22Rv1 (cell line): ENCODE data around the gene CALCA.

Experiments
- H3K27ac ChIP-seq: fragments of 450-650 bp; 2 replicates; pipeline ENCODE4 v1.5.1; 2017
- ZFX ChIP-seq: fragments of 450-650 bp; IDR thresholded peaks from 2 replicates; pipeline ENCODE4 v1.6.1; 2017; ENCODE audit warnings: antibody characterized with exemption, borderline replicate concordance
- TF ChIP-seq, protein P1 (sequence below): fragments of 450-650 bp; IDR thresholded peaks from 2 replicates; pipeline ENCODE4 v1.5.1; 2017; ENCODE audit warnings: mild to moderate bottlenecking

The CALCA gene

DNA sequence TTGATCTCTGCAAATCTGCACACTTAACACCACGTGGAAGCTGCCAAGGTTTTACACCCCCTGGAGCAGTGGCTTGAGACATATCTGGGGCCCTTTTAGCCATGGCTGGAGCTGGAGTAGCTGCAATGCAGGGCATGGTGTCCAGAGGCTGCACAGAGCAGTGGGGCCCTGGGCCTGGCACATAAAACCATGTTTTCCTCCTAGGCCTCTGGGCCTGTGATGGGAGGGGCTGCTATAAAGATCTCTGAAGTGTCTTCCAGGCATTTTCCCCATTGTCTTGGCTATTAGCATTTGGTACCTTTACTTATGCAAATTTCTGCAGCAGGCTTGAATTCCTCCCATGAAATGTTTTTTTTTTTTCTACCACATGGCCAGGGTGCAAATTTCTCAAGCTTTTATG, 33.2 kb downstream of the CALCA start:
- TF ChIP-seq ZFX = no peak
- H3K27ac ChIP-seq = no peak overlapping the region

GRCh38 chr11:14934641-14935351, 37.4 kb downstream of the CALCA start:
- TF ChIP-seq, protein P1, sequence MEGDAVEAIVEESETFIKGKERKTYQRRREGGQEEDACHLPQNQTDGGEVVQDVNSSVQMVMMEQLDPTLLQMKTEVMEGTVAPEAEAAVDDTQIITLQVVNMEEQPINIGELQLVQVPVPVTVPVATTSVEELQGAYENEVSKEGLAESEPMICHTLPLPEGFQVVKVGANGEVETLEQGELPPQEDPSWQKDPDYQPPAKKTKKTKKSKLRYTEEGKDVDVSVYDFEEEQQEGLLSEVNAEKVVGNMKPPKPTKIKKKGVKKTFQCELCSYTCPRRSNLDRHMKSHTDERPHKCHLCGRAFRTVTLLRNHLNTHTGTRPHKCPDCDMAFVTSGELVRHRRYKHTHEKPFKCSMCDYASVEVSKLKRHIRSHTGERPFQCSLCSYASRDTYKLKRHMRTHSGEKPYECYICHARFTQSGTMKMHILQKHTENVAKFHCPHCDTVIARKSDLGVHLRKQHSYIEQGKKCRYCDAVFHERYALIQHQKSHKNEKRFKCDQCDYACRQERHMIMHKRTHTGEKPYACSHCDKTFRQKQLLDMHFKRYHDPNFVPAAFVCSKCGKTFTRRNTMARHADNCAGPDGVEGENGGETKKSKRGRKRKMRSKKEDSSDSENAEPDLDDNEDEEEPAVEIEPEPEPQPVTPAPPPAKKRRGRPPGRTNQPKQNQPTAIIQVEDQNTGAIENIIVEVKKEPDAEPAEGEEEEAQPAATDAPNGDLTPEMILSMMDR = no peak
- TF ChIP-seq ZFX = no peak
- no peak overlapping the region for H3K27ac ChIP-seq

- H3K27ac ChIP-seq = no peak overlapping the region
- TF ChIP-seq, protein P1 = no peak
- no peak for TF ChIP-seq ZFX
These were observed 39.7 kb downstream of the CALCA start for GRCh38 chr11:14932447-14932846.

GRCh38 chr11:14930369-14930768, 41.8 kb downstream of the CALCA start:
- TF ChIP-seq ZFX = no peak
- TF ChIP-seq, protein P1 = no peak

GRCh38 chr11:14927146-14927545, 45.0 kb downstream of the CALCA start:
- H3K27ac ChIP-seq = no peak overlapping the region
- TF ChIP-seq, protein P1 = no peak
- no peak for TF ChIP-seq ZFX

More at GRCh38 chr11:14930369-14930768, 41.8 kb downstream of the CALCA start:
- H3K27ac ChIP-seq = no peak overlapping the region

GRCh38 chr11:14924318-14924717, 47.8 kb downstream of the CALCA start:
- no peak overlapping the region for H3K27ac ChIP-seq
- TF ChIP-seq, protein P1 = no peak
- TF ChIP-seq ZFX = no peak
